Esophagus squamous epithelium (tissue), 4 donors: ENCODE results near the gene MRPL40.

Source experiments
- POLR2A ChIP-seq, 4 donors: fragments of 450-650 bp; IDR thresholded peaks; one replicate each; pipeline ENCODE4 v1.6.1; 2017; ENCODE audit warnings: antibody characterized with exemption in 4 of 4, mild to moderate bottlenecking in 4 of 4, moderate library complexity in 3 of 4
- TF ChIP-seq, protein P1 (sequence below), 6 experiments: fragments of 450-650 bp in 4 of 6; fragments of 200-600 bp in 2 of 6; sonication (generic) in 2 of 6; IDR thresholded peaks; one replicate each; pipeline ENCODE4 v1.5.1; 2016 to 2019; ENCODE audit warnings: antibody characterized with exemption in 6 of 6, mild to moderate bottlenecking in 4 of 6, moderate library complexity in 4 of 6

DNA sequence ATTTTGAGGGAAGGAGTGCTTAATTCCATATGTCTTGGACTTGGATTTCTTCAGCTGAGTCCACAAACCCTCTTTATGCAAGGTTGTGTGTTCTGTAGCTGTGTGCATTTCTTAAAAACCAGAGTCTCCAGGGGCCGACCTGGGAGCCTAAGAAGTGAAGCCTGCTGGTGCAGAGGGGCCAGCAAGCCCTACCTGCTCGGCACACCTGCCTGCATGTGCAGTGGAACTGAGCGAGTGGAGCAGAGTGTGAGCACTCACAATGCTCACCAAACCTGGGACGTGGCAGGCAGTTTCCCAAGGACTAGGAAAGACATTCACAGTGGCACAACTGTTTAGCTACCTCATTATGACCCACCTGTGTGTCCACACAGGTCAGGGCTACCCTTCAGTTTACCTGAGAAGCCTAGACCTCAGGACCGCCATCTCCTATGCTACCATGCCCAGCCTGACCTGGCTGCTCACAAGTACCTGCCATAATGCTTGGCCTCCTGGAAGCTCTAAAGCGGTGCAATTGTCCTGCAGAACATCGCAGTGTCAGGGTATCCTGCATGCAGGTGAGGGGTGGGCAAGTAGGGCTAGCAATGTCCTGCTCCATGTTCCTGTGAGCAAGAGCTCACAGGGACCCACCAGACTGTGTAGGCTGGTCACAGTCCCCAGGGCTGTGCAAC lies 11.3 kb downstream of the MRPL40 start:
- TF ChIP-seq, protein P1, sequence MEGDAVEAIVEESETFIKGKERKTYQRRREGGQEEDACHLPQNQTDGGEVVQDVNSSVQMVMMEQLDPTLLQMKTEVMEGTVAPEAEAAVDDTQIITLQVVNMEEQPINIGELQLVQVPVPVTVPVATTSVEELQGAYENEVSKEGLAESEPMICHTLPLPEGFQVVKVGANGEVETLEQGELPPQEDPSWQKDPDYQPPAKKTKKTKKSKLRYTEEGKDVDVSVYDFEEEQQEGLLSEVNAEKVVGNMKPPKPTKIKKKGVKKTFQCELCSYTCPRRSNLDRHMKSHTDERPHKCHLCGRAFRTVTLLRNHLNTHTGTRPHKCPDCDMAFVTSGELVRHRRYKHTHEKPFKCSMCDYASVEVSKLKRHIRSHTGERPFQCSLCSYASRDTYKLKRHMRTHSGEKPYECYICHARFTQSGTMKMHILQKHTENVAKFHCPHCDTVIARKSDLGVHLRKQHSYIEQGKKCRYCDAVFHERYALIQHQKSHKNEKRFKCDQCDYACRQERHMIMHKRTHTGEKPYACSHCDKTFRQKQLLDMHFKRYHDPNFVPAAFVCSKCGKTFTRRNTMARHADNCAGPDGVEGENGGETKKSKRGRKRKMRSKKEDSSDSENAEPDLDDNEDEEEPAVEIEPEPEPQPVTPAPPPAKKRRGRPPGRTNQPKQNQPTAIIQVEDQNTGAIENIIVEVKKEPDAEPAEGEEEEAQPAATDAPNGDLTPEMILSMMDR (IDR thresholded peaks at IDR 0.05), result no peak
- TF ChIP-seq POLR2A (IDR thresholded peaks at IDR 0.05), result no peak
